ENCODE measurements around the gene NAP1L4. TPM values are rescaled to one million over a fixed set of nuclear protein-coding genes. Genes with fewer than 3 reads are reported as not detected.
"Not testable (repeated sequence)": the region's sequence is repeated elsewhere in the genome, so short reads cannot be mapped to it uniquely, and the experiment has no call there.

NAP1L4 gene
- total and polyA plus RNA-seq, 4 donors = 56.3 to 191 (median 77.3) TPM

- H3K4me3 ChIP-seq; H3K27ac ChIP-seq (ENCODE audit: low read depth in 1 of 2, low read length in 1 of 2); H3K36me3 ChIP-seq (ENCODE audit: control insufficient read depth in 4 of 4, insufficient read depth in 4 of 4, low read length in 4 of 4); H3K9ac ChIP-seq (ENCODE audit: insufficient read depth in 1 of 2, low read length in 2 of 2); H3K4me1 ChIP-seq (ENCODE audit: control insufficient read depth in 5 of 5, insufficient read depth in 5 of 5, low read length in 5 of 5); ATAC-seq (ENCODE audit: insufficient read depth, low FRiP score); H3K27me3 ChIP-seq (ENCODE audit: control insufficient read depth in 3 of 3, insufficient read depth in 3 of 3, low read length in 2 of 3): not testable (repeated sequence)
- 90 to 92% methylated on average over 31 to 32 of the region's 32 CpGs for WGBS, 2 donors
- peak in 1 of 3 donors; percentile 26 for DNase-seq
- H3K9me3 ChIP-seq (ENCODE audit: control insufficient read depth in 4 of 4, insufficient read depth in 3 of 4, low read length in 3 of 4) = peaks cover 2 to 13% (median 3%) of the 10 kb centered on the region in 4 donors
These were observed 54.3 kb downstream of the NAP1L4 start for GRCh38 chr11:2937641-2938457.

- WGBS, 2 donors = 85 to 90% methylated on average over 14 of the region's 14 CpGs
- ATAC-seq (ENCODE audit: insufficient read depth, low FRiP score) (no peak), DNase-seq (no peak)
- TF ChIP-seq CTCF (IDR thresholded peaks at IDR 0.05; ENCODE audit: control extremely low read depth, extremely low read depth) = no peak
- peaks cover 2 to 13% (median 3%) of the 10 kb centered on the region in 4 donors for H3K9me3 ChIP-seq (ENCODE audit: control insufficient read depth in 4 of 4, insufficient read depth in 3 of 4, low read length in 3 of 4)
- H3K9ac ChIP-seq (ENCODE audit: insufficient read depth in 1 of 2, low read length in 2 of 2) = no peak overlapping the region
- H3K27me3 ChIP-seq (ENCODE audit: control insufficient read depth in 3 of 3, insufficient read depth in 3 of 3, low read length in 2 of 3) = peaks cover 0 to 8% (median 8%) of the 10 kb centered on the region in 3 donors
- H3K27ac ChIP-seq (ENCODE audit: low read depth in 1 of 2, low read length in 1 of 2) = no peak overlapping the region
- H3K4me1 ChIP-seq (ENCODE audit: control insufficient read depth in 5 of 5, insufficient read depth in 5 of 5, low read length in 5 of 5) = peaks cover 0 to 9% (median 0%) of the 10 kb centered on the region in 5 donors
- H3K4me3 ChIP-seq = no peak overlapping the region
- no peaks in the 10 kb centered on the region for H3K36me3 ChIP-seq (ENCODE audit: control insufficient read depth in 4 of 4, insufficient read depth in 4 of 4, low read length in 4 of 4)
These were observed 57.4 kb downstream of the NAP1L4 start for GRCh38 chr11:2934611-2935239.

- H3K4me1 ChIP-seq (ENCODE audit: control insufficient read depth in 5 of 5, insufficient read depth in 5 of 5, low read length in 5 of 5) = peaks cover 0 to 11% (median 0%) of the 10 kb centered on the region in 5 donors
- no peak overlapping the region for H3K9ac ChIP-seq (ENCODE audit: insufficient read depth in 1 of 2, low read length in 2 of 2)
- no peaks in the 10 kb centered on the region for H3K36me3 ChIP-seq (ENCODE audit: control insufficient read depth in 4 of 4, insufficient read depth in 4 of 4, low read length in 4 of 4)
- TF ChIP-seq CTCF (IDR thresholded peaks at IDR 0.05; ENCODE audit: control extremely low read depth, extremely low read depth) = no peak
- H3K27ac ChIP-seq (ENCODE audit: low read depth in 1 of 2, low read length in 1 of 2) = no peak overlapping the region
- no peak for DNase-seq
- H3K27me3 ChIP-seq (ENCODE audit: control insufficient read depth in 3 of 3, insufficient read depth in 3 of 3, low read length in 2 of 3) = peaks cover 0 to 9% (median 8%) of the 10 kb centered on the region in 3 donors
- no peak for ATAC-seq (ENCODE audit: insufficient read depth, low FRiP score)
- WGBS, 2 donors = 93 to 99% methylated on average over 7 of the region's 7 CpGs
- no peak overlapping the region for H3K4me3 ChIP-seq
- peaks cover 2 to 13% (median 3%) of the 10 kb centered on the region in 4 donors for H3K9me3 ChIP-seq (ENCODE audit: control insufficient read depth in 4 of 4, insufficient read depth in 3 of 4, low read length in 3 of 4)
These were observed 58.0 kb downstream of the NAP1L4 start for GRCh38 chr11:2934021-2934550.
